ENCODE results near the gene ASIP.
"Not testable (repeated sequence)": the region's sequence is repeated elsewhere in the genome, so short reads cannot be mapped to it uniquely, and the experiment has no call there.

The ASIP gene, protein sequence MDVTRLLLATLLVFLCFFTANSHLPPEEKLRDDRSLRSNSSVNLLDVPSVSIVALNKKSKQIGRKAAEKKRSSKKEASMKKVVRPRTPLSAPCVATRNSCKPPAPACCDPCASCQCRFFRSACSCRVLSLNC

DNA sequence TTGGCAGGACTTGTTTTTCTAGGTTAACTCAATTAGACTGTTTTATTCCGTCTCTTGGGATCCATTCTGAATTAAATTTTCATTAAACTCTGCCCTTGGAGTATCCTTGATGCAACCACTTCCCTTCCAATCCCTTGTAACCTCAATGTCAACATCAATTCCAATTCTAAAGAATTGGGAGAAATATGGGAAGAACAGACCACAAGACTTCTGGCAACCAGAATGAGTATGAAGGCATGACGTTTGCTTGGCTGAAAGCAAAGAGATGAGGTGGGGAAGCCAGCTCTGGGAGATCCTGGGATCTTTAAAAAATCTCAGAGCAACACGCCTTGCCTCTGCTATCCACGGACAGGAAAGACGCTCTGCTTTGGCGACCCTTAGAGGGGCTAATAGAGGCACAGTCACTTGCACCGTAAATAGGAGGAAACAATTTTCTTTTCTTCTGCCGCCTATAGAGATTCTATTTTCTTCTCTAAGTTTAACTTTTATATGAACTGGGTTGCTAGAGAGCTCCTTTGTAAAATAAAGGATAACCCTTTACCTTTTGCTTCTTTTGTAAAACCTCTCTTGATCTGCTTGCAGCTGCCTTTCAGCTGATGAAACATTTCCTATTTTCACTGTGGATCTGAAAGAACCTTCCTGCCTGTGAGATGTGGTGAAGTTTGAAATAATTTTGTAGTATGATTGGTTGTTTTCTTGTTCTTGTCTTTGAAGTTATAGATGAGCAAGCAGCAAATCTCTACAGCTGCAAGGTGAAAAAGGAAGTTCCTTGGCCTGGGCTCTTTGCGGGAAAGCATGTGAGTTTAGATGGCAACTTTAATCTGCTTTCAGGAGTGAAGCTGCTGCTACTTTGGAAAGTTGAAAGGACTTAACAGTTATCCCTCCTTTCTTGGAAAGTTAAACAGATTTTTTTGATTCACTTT lies at the start of gene ASIP:
Gene ASIP, plus strand, starts transcription at position 731 of the 923 bp plus-strand sequence. CDS start 18,952 bp downstream, outside the sequence.
- no peak for DNase-seq
- peaks cover 20% of the 10 kb centered on the region for H3K4me1 Mint-ChIP-seq (ENCODE audit: low read depth)
- H3K36me3 Mint-ChIP-seq (ENCODE audit: low read depth) = no peaks in the 10 kb centered on the region
- H3K9me3 Mint-ChIP-seq = peaks cover 16% of the 10 kb centered on the region
- peak within 1 kb of the TSS; percentile 18 for H3K27ac Mint-ChIP-seq
- H3K4me3 Mint-ChIP-seq = no peak within 1 kb of the TSS
- H3K27me3 Mint-ChIP-seq = peaks cover 3% of the 10 kb centered on the region

DNA sequence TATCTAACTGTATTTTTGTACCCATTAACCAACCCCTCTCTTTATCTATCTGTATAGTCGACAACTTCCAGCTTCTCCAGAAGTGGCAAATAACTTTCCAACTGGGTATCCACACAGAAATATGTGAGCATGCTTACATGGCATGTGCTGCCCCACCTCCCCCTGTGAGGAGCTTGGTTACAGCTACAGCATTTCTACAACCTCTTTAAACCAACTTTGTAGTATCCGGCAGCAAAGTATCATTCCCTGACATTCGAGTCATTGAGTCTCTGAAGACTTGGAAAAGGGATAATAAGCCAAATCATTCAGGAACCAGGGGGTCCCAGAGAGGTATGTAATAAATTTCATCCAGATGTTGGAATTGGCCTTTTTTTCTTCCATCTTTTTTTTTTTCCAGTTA lies 48.2 kb upstream of the ASIP start:
- Mint-ChIP-seq H3K27me3 (peaks cover 16% of the 10 kb centered on the region), H3K4me3 (no peak overlapping the region), H3K9me3 (no peaks in the 10 kb centered on the region), H3K27ac (no peak overlapping the region), H3K36me3 (ENCODE audit: low read depth) (no peaks in the 10 kb centered on the region), H3K4me1 (ENCODE audit: low read depth) (peaks cover 2% of the 10 kb centered on the region)
- DNase-seq = no peak

GRCh38 chr20:34199183-34199582 lies 42.0 kb upstream of the ASIP start:
- peaks cover 2% of the 10 kb centered on the region for H3K4me1 Mint-ChIP-seq (ENCODE audit: low read depth)
- H3K4me3 Mint-ChIP-seq = no peak overlapping the region
- no peak overlapping the region for H3K27ac Mint-ChIP-seq
- DNase-seq = no peak
- no peaks in the 10 kb centered on the region for H3K36me3 Mint-ChIP-seq (ENCODE audit: low read depth)
- peaks cover 20% of the 10 kb centered on the region for H3K27me3 Mint-ChIP-seq
- H3K9me3 Mint-ChIP-seq = no peaks in the 10 kb centered on the region

DNA sequence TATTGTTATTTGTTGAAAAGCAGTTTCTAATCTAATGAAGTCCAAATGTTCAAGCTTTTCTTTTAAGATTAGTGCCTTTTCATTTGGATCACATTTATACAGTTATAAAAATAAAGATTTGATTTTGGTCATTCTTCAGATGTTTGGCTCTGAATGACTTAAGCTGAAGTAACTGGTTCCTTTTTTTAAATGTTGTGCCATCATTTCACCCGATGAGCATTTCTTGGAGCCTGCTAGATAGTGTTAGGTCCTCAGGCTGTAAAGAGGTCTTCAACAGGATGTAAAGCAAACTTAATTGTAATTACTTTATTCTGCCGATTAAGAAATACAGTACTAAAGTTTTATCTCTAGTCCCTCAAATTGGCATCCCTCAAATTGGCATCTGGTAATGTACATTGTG lies 41.2 kb upstream of the ASIP start:
- Mint-ChIP-seq H3K9me3 (no peaks in the 10 kb centered on the region), H3K27ac (no peak overlapping the region), H3K4me1 (ENCODE audit: low read depth) (peaks cover under 1% of the 10 kb centered on the region), H3K27me3 (peaks cover 17% of the 10 kb centered on the region), H3K4me3 (no peak overlapping the region), H3K36me3 (ENCODE audit: low read depth) (no peaks in the 10 kb centered on the region)
- DNase-seq = no peak

DNA sequence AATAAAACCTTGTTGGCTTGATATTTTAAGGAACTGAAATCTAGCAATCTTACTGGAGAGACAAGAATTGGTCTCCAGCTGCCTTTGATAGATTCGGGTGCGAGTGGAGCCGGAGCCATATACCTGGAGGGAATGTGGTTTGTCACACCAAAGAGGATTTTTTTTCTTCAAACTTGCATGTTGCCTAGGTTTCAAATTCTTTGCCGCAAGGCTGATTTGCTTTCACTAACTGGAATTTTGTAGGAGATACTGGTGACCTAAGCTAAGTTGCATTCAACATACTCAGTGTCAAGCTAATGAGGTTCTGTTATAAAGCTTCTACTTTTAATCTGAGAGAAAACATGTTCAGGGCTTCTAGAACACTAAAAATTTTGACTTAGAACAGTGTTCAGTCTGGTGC lies 39.7 kb upstream of the ASIP start:
- Mint-ChIP-seq H3K9me3 (no peaks in the 10 kb centered on the region), H3K36me3 (ENCODE audit: low read depth) (no peaks in the 10 kb centered on the region), H3K4me3 (no peak overlapping the region), H3K4me1 (ENCODE audit: low read depth) (peaks cover 4% of the 10 kb centered on the region), H3K27me3 (peaks cover 11% of the 10 kb centered on the region), H3K27ac (no peak overlapping the region)
- DNase-seq = no peak

DNA sequence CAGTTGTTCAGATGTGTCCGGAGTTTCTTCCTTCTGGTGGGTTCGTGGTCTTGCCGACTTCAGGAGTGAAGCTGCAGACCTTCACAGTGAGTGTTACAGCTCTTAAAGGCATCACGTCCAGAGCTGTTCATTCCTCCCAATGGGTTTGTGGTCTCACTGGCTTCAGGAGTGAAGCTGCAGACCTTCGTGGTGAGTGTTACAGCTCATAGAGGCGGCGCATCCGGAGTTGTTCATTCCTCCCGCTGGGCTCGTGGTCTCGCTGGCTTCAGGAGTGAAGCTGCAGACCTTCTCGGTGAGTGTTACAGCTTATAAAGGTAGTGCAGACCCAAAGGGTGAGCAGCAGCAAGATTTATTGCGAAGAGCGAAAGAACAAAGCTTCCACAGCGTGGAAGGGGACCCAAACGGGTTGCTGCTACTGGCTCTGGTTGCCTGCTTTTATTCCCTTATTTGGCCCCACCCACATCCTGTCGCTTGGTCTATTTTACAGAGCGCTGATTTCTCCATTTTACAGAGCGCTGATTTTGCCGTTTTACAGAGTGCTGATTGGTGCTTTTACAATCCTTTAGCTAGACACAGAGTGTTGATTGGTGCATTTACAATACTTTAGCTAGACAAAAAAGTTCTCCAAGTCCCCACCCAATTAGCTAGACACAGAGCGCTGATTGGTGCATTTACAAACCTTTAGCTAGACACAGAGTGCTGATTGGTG lies 35.9 kb upstream of the ASIP start:
- not testable (repeated sequence) for H3K4me1 Mint-ChIP-seq (ENCODE audit: low read depth); H3K36me3 Mint-ChIP-seq (ENCODE audit: low read depth); H3K9me3 Mint-ChIP-seq; H3K27ac Mint-ChIP-seq
- peak overlapping the region; percentile 72 for H3K4me3 Mint-ChIP-seq
- peaks cover 15% of the 10 kb centered on the region for H3K27me3 Mint-ChIP-seq
- DNase-seq = peak; percentile 37

DNA sequence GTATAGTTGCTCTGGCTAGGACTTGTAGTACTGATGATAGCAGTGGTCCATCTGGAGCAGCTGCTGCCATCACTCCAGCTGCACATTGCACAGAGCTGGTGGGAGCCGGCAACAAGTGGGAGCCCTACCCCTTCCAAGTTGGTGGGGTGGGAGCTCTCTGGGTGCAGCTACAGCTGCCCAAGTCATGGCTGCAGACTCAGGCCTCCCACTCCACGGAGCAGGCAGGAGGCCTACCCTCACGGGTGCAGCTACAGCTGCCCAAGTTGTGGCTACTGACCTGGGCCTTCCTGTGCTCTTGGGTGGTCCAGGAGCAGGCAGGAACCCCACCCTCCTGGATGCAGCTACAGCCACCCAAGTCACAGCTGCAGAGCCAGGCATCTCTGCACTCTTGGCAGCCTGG lies 32.1 kb upstream of the ASIP start:
- peaks cover 7% of the 10 kb centered on the region for H3K27me3 Mint-ChIP-seq
- DNase-seq = no peak
- H3K36me3 Mint-ChIP-seq (ENCODE audit: low read depth) = no peaks in the 10 kb centered on the region
- H3K4me3 Mint-ChIP-seq = no peak overlapping the region
- peaks cover 3% of the 10 kb centered on the region for H3K9me3 Mint-ChIP-seq
- H3K4me1 Mint-ChIP-seq (ENCODE audit: low read depth) = peaks cover 4% of the 10 kb centered on the region
- H3K27ac Mint-ChIP-seq = no peak overlapping the region

DNA sequence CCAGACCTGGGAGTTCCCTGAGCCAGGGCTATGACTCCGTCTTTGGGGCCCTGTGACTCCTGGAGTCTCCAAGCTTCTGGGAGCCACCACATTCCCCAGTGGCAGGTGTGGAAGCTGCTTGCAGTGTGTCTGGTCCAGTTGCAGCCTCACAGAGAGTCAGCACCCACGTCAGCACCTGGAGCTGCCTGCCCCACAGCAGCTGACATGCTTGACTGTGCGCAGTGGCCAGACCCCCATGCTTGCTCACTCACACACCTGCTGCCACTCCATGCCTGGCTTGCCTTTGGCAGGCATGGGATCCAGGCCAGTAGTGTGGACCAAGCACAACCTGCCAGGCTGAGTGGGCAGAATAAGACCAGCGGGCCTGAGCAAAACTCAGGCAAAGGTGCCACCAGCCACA lies 31.0 kb upstream of the ASIP start:
- Mint-ChIP-seq H3K27me3 (peaks cover 7% of the 10 kb centered on the region), H3K27ac (no peak overlapping the region), H3K4me3 (no peak overlapping the region), H3K4me1 (ENCODE audit: low read depth) (peaks cover under 1% of the 10 kb centered on the region), H3K36me3 (ENCODE audit: low read depth) (no peaks in the 10 kb centered on the region), H3K9me3 (peaks cover 3% of the 10 kb centered on the region)
- DNase-seq = no peak

DNA sequence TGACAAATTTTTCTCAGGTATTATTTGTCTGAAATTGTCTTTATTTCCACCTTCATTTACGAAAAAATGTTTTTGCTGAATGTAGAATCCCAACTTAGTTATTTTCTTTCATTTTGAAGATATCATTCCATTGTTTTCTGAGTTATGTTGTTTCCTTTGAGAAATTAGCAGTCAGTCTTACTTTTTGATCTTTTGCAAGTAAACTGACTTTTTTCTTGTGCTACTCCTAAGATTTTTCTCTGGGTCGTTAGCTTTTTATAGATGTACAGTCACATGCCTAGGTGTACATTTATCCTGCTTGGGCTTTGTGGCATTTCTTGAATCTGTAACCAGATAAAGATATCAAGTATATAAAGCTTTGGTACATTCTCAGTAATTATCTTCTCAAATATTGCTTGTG lies 29.6 kb upstream of the ASIP start:
- Mint-ChIP-seq H3K27me3 (peaks cover 7% of the 10 kb centered on the region), H3K27ac (no peak overlapping the region), H3K9me3 (peaks cover 3% of the 10 kb centered on the region), H3K36me3 (ENCODE audit: low read depth) (no peaks in the 10 kb centered on the region), H3K4me3 (no peak overlapping the region), H3K4me1 (ENCODE audit: low read depth) (peaks cover 10% of the 10 kb centered on the region)
- no peak for DNase-seq

GRCh38 chr20:34213213-34213612 lies 28.0 kb upstream of the ASIP start:
- no peak for DNase-seq
- peaks cover 12% of the 10 kb centered on the region for H3K4me1 Mint-ChIP-seq (ENCODE audit: low read depth)
- H3K27me3 Mint-ChIP-seq = peaks cover 8% of the 10 kb centered on the region
- peaks cover 3% of the 10 kb centered on the region for H3K9me3 Mint-ChIP-seq
- H3K36me3 Mint-ChIP-seq (ENCODE audit: low read depth) = no peaks in the 10 kb centered on the region
- H3K27ac Mint-ChIP-seq = no peak overlapping the region
- no peak overlapping the region for H3K4me3 Mint-ChIP-seq

- Mint-ChIP-seq H3K4me3 (peak overlapping the region; percentile 68), H3K27me3 (peaks cover 30% of the 10 kb centered on the region), H3K9me3 (peaks cover 3% of the 10 kb centered on the region), H3K27ac (no peak overlapping the region), H3K4me1 (ENCODE audit: low read depth) (peaks cover 12% of the 10 kb centered on the region), H3K36me3 (ENCODE audit: low read depth) (no peaks in the 10 kb centered on the region)
- peak; percentile 69 for DNase-seq
Measured at GRCh38 chr20:34215711-34216381, 25.4 kb upstream of the ASIP start.

- no peaks in the 10 kb centered on the region for H3K36me3 Mint-ChIP-seq (ENCODE audit: low read depth)
- no peak for DNase-seq
- peaks cover 30% of the 10 kb centered on the region for H3K27me3 Mint-ChIP-seq
- peak overlapping the region; percentile 68 for H3K4me3 Mint-ChIP-seq
- no peak overlapping the region for H3K27ac Mint-ChIP-seq
- peaks cover 12% of the 10 kb centered on the region for H3K4me1 Mint-ChIP-seq (ENCODE audit: low read depth)
- peaks cover 3% of the 10 kb centered on the region for H3K9me3 Mint-ChIP-seq
Measured at GRCh38 chr20:34216382-34216742, 24.9 kb upstream of the ASIP start.

GRCh38 chr20:34220561-34220960 lies 20.7 kb upstream of the ASIP start:
- Mint-ChIP-seq H3K27me3 (peaks cover 30% of the 10 kb centered on the region), H3K9me3 (no peaks in the 10 kb centered on the region), H3K4me3 (no peak overlapping the region), H3K4me1 (ENCODE audit: low read depth) (peaks cover 9% of the 10 kb centered on the region), H3K36me3 (ENCODE audit: low read depth) (no peaks in the 10 kb centered on the region), H3K27ac (no peak overlapping the region)
- no peak for DNase-seq

GRCh38 chr20:34222208-34222607 lies 19.0 kb upstream of the ASIP start:
- no peaks in the 10 kb centered on the region for H3K9me3 Mint-ChIP-seq
- no peak for DNase-seq
- H3K36me3 Mint-ChIP-seq (ENCODE audit: low read depth) = no peaks in the 10 kb centered on the region
- no peak overlapping the region for H3K27ac Mint-ChIP-seq
- H3K27me3 Mint-ChIP-seq = peaks cover 30% of the 10 kb centered on the region
- no peaks in the 10 kb centered on the region for H3K4me1 Mint-ChIP-seq (ENCODE audit: low read depth)
- H3K4me3 Mint-ChIP-seq = no peak overlapping the region

All from activated T-cell treated with anti-CD3 and anti-CD28 coated beads, Interleukin-2, amount 50 U/mL, for 24 hours (primary cell).